Testis (tissue), 3 donors: ENCODE data around the gene PROZ. TPM values are rescaled to one million over a fixed set of nuclear protein-coding genes. Genes with fewer than 3 reads are reported as not detected.

Experiments used
- DNase-seq: peaks from one replicate; pipeline ENCODE4 v3.0.0-alpha.2; 2019
- H3K27ac ChIP-seq, 2 donors: fragments of 200-600 bp; sonication (generic); one replicate each; pipeline ENCODE4 v1.5.1; 2019
- H3K27me3 ChIP-seq: fragments of 200-600 bp; sonication (generic); one replicate; pipeline ENCODE4 v1.5.1; 2019
- H3K36me3 ChIP-seq: fragments of 200-600 bp; sonication (generic); one replicate; pipeline ENCODE4 v1.5.1; 2017; ENCODE audit warnings: low read depth; ENCODE audit errors: missing control alignments
- H3K4me1 ChIP-seq: fragments of 200-600 bp; sonication (generic); one replicate; pipeline ENCODE4 v1.5.1; 2019
- H3K4me3 ChIP-seq, 2 donors: fragments of 200-600 bp; sonication (generic); one replicate each; pipeline ENCODE4 v1.5.1; 2017 to 2019
- H3K9me3 ChIP-seq: fragments of 200-600 bp; sonication (generic); one replicate; pipeline ENCODE4 v1.5.1; 2017
- POLR2A ChIP-seq: fragments of 450-650 bp; IDR thresholded peaks from one replicate; pipeline ENCODE4 v1.6.1; 2017; ENCODE audit warnings: antibody characterized with exemption, mild to moderate bottlenecking, moderate library complexity
- WGBS, 2 donors: methylation state at CpG; one replicate each; pipeline ENCODE4 v1.1.5; 2018; 5-methylcytosine and 5-hydroxymethylcytosine counted together
- intact Hi-C: fragments of 100-400 bp; cut with DNase I; formaldehyde crosslinking; loops from one replicate; pipeline ENCODE4 v1.15.1; 2023; ENCODE audit warnings: low total_unique reads
- polyA plus RNA-seq: library from polyadenylated mRNA; stranded (reverse); fragments of 350-450 nt; fragmentation: Illumina TruSeq; extraction: RNeasy Lipid Tissue Mini Kit (QIAGEN cat#74804); gene quantifications from one replicate; pipeline ENCODE4 v1.2.3, GENCODE V29; 2014; ENCODE audit warnings: low read depth, low replicate concordance; ENCODE audit not compliant: insufficient read depth
- total RNA-seq, 2 donors: library from RNA; depleted of rRNA; stranded (reverse); fragments of >200 nt; gene quantifications; one replicate each; pipeline ENCODE4 v1.2.3, GENCODE V29; 2016
- TF ChIP-seq, protein P1 (sequence below), 3 experiments: fragments of 450-650 bp in 2 of 3; fragments of 200-600 bp in 1 of 3; sonication (generic) in 1 of 3; IDR thresholded peaks; one replicate each; pipeline ENCODE4 v1.5.1; 2016 to 2019; ENCODE audit warnings: antibody characterized with exemption in 3 of 3, mild to moderate bottlenecking in 2 of 3, moderate library complexity in 1 of 3

PROZ gene
- total and polyA plus RNA-seq, 3 donors from 2014 or later, result 0.42 to 0.81 (median 0.63) TPM

- no peak for TF ChIP-seq POLR2A
- TF ChIP-seq, protein P1, sequence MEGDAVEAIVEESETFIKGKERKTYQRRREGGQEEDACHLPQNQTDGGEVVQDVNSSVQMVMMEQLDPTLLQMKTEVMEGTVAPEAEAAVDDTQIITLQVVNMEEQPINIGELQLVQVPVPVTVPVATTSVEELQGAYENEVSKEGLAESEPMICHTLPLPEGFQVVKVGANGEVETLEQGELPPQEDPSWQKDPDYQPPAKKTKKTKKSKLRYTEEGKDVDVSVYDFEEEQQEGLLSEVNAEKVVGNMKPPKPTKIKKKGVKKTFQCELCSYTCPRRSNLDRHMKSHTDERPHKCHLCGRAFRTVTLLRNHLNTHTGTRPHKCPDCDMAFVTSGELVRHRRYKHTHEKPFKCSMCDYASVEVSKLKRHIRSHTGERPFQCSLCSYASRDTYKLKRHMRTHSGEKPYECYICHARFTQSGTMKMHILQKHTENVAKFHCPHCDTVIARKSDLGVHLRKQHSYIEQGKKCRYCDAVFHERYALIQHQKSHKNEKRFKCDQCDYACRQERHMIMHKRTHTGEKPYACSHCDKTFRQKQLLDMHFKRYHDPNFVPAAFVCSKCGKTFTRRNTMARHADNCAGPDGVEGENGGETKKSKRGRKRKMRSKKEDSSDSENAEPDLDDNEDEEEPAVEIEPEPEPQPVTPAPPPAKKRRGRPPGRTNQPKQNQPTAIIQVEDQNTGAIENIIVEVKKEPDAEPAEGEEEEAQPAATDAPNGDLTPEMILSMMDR (IDR thresholded peaks at IDR 0.05), result no peak
- Histone ChIP-seq H3K9me3 (no peaks in the 10 kb centered on the region), H3K4me1 (no peaks in the 10 kb centered on the region), H3K27ac (no peak overlapping the region), H3K36me3 (no peaks in the 10 kb centered on the region), H3K27me3 (no peaks in the 10 kb centered on the region), H3K4me3 (no peak overlapping the region)
- intact Hi-C loops, result no loop called here
- no peak for DNase-seq
- 98 to 99% methylated on average over 3 of the region's 3 CpGs for WGBS, 2 donors
Observed at GRCh38 chr13:113167575-113167974, 9.1 kb downstream of the PROZ start.

DNA sequence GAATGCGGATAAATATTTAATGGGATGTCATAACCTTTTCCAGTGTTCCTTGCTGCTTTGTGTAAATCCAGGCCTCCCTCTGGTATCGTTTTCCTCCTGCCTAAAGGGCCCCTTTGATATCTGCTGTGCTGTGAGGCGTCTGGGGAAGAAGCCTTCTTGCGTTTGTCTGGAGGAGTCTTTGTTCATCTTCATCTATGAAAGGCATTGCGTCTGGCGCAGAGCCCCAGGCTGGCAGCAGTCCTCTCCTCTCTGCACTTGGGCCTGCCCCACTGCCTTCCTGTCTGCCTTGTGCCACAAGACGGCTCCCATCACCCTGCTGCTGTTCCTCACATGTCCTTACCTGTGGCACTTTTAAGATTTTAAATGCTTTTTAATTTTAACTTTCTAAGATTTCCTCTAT lies 9.8 kb downstream of the PROZ start:
- no peaks in the 10 kb centered on the region for H3K36me3 ChIP-seq
- H3K4me1 ChIP-seq, result no peaks in the 10 kb centered on the region
- intact Hi-C loops, result no loop called here
- H3K9me3 ChIP-seq, result no peaks in the 10 kb centered on the region
- 86 to 93% methylated on average over 7 of the region's 7 CpGs for WGBS, 2 donors
- no peak overlapping the region for H3K4me3 ChIP-seq
- no peak for DNase-seq
- no peak overlapping the region for H3K27ac ChIP-seq
- TF ChIP-seq, protein P1 (IDR thresholded peaks at IDR 0.05), result no peak
- no peak for TF ChIP-seq POLR2A
- H3K27me3 ChIP-seq, result no peaks in the 10 kb centered on the region

DNA sequence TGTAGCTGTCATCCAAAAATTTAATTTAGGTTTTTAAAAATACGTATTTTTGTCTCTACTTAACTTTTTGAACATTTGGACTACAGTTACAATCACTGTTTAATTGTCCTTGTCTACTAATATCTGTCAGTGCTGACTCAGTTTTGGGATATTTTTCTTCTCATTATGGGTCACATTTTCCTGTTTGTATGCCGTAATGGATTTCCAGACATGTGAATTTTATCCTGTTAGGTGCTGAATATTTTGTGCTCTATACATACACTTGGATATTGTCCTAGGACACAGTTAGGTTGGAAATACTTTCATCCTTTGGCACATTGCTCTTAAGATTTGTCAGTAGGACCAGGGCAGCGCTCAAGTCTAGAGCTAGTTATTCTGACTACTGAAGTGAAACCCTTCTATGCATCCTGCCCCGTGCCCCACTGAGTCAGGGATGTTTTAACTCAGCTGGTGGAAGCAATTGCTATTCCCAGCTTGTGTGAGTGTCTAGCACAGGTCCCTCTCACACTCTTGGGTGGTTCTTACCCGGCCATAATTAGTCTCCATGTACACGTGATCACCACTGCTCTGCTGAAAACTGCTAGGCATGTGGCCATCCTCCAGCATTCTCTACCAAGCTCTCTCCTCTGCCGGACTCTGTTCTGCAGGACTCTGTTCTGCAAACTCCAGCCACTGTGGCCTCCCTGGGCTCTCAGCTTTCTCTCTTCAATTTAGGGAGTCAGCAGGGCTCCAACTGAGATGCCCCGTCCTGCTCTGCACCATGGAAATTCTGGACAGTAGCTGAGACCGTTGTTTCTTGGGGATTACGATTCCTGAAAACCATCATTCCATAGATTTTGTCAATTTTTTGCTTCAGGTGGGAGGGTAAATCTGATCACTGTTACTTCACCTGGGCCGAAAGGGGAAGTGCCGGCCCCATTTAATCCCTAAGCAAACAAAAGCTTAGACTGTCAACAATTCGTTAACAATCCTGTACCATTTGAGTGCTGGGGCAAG lies 11.1 kb downstream of the PROZ start:
- intact Hi-C loops, result no loop called here
- H3K36me3 ChIP-seq, result no peaks in the 10 kb centered on the region
- no peak for DNase-seq
- H3K4me3 ChIP-seq, result no peak overlapping the region
- no peaks in the 10 kb centered on the region for H3K9me3 ChIP-seq
- H3K4me1 ChIP-seq, result no peaks in the 10 kb centered on the region
- H3K27ac ChIP-seq, result no peak overlapping the region
- H3K27me3 ChIP-seq, result no peaks in the 10 kb centered on the region
- WGBS, 2 donors, result 97% methylated on average over 13 of the region's 13 CpGs
- TF ChIP-seq, protein P1 (IDR thresholded peaks at IDR 0.05), result no peak
- no peak for TF ChIP-seq POLR2A

- H3K27me3 ChIP-seq, result no peaks in the 10 kb centered on the region
- no peaks in the 10 kb centered on the region for H3K4me1 ChIP-seq
- WGBS, 2 donors, result 89 to 90% methylated on average over 5 of the region's 5 CpGs
- H3K27ac ChIP-seq, result no peak overlapping the region
- no peak for DNase-seq
- no peaks in the 10 kb centered on the region for H3K36me3 ChIP-seq
- no peak for TF ChIP-seq POLR2A
- TF ChIP-seq, protein P1 (IDR thresholded peaks at IDR 0.05), result no peak
- intact Hi-C loops, result no loop called here
- no peaks in the 10 kb centered on the region for H3K9me3 ChIP-seq
- no peak overlapping the region for H3K4me3 ChIP-seq
Observed at GRCh38 chr13:113170511-113170910, 12.1 kb downstream of the PROZ start.
